H9 (cell line): ENCODE data around the gene PTPN11. TPM values are rescaled to one million over a fixed set of nuclear protein-coding genes. Genes with fewer than 3 reads are reported as not detected.

Experiments used
- DNase-seq: peaks from one replicate; pipeline ENCODE4 v3.0.0-alpha.2; 2017
- H2AFZ ChIP-seq: one replicate; pipeline ENCODE4 v1.6.1; 2013; ENCODE audit warnings: mild to moderate bottlenecking, low read length, control low read depth, moderate library complexity
- H2AK5ac ChIP-seq: 2 replicates; pipeline ENCODE4 v1.6.1; 2013; ENCODE audit warnings: low read length, control low read depth, mixed read lengths; ENCODE audit not compliant: insufficient read length
- H2BK120ac ChIP-seq: one replicate; pipeline ENCODE4 v1.6.1; 2013; ENCODE audit warnings: low read depth, mild to moderate bottlenecking, low read length, control low read depth, inconsistent platforms; ENCODE audit not compliant: poor library complexity, severe bottlenecking
- H2BK12ac ChIP-seq: 2 replicates; pipeline ENCODE4 v1.6.1; 2013; ENCODE audit warnings: low read length, control low read depth, mixed read lengths, low read depth; ENCODE audit not compliant: insufficient read length
- H2BK15ac ChIP-seq: 2 replicates; pipeline ENCODE4 v1.6.1; 2013; ENCODE audit warnings: low read depth, low read length, control low read depth
- H2BK20ac ChIP-seq: one replicate; pipeline ENCODE4 v1.6.1; 2013; ENCODE audit warnings: low read depth, mild to moderate bottlenecking, low read length, control low read depth, inconsistent platforms; ENCODE audit not compliant: poor library complexity, severe bottlenecking
- H2BK5ac ChIP-seq: 2 replicates; pipeline ENCODE4 v1.6.1; 2013; ENCODE audit warnings: low read length, control low read depth, mixed read lengths; ENCODE audit not compliant: insufficient read length
- H3K14ac ChIP-seq: 2 replicates; pipeline ENCODE4 v1.6.1; 2013; ENCODE audit warnings: low read length, control low read depth; ENCODE audit not compliant: insufficient read depth
- H3K18ac ChIP-seq: 2 replicates; pipeline ENCODE4 v1.6.1; 2013; ENCODE audit warnings: low read depth, mild to moderate bottlenecking, mixed read lengths, low read length, control low read depth; ENCODE audit not compliant: insufficient read length
- H3K23ac ChIP-seq: 2 replicates; pipeline ENCODE4 v1.6.1; 2013; ENCODE audit warnings: low read length, control low read depth, mixed read lengths, low read depth; ENCODE audit not compliant: insufficient read length
- H3K23me2 ChIP-seq: 2 replicates; pipeline ENCODE4 v1.6.1; 2013; ENCODE audit warnings: low read depth, mild to moderate bottlenecking, mixed read lengths, low read length, control low read depth; ENCODE audit not compliant: insufficient read length, poor library complexity, severe bottlenecking
- H3K27ac ChIP-seq: 2 replicates; pipeline ENCODE4 v1.5.1; 2013; ENCODE audit warnings: low read length, control low read depth, mixed read lengths, low read depth; ENCODE audit not compliant: insufficient read length
- H3K27me3 ChIP-seq: 2 replicates; pipeline ENCODE4 v1.6.1; 2013; ENCODE audit warnings: low read length, control low read depth, inconsistent platforms; ENCODE audit not compliant: insufficient read depth
- H3K4ac ChIP-seq: 2 replicates; pipeline ENCODE4 v1.6.1; 2013; ENCODE audit warnings: low read depth, mild to moderate bottlenecking, control low read depth, inconsistent platforms, low read length, moderate library complexity
- H3K4me1 ChIP-seq: 2 replicates; pipeline ENCODE4 v1.6.1; 2013; ENCODE audit warnings: low read length, control low read depth, inconsistent platforms; ENCODE audit not compliant: insufficient read depth
- H3K4me2 ChIP-seq: 2 replicates; pipeline ENCODE4 v1.6.1; 2013; ENCODE audit warnings: low read length, control low read depth, mixed read lengths; ENCODE audit not compliant: insufficient read length, insufficient read depth
- H3K56ac ChIP-seq: 2 replicates; pipeline ENCODE4 v1.6.1; 2013; ENCODE audit warnings: low read depth, mild to moderate bottlenecking, mixed read lengths, low read length, control low read depth; ENCODE audit not compliant: insufficient read length
- H3K79me1 ChIP-seq: 2 replicates; pipeline ENCODE4 v1.6.1; 2013; ENCODE audit warnings: low read depth, mild to moderate bottlenecking, moderate library complexity, low read length, control low read depth, inconsistent platforms; ENCODE audit not compliant: insufficient read depth, poor library complexity, severe bottlenecking
- H3K79me2 ChIP-seq: 2 replicates; pipeline ENCODE4 v1.6.1; 2013; ENCODE audit warnings: low read length, control low read depth, inconsistent platforms; ENCODE audit not compliant: insufficient read depth
- H3K9ac ChIP-seq: 2 replicates; pipeline ENCODE4 v1.6.1; 2013; ENCODE audit warnings: low read length, control low read depth, mixed read lengths; ENCODE audit not compliant: insufficient read length; ENCODE audit errors: extremely low read depth
- H3K9me3 ChIP-seq: one replicate; pipeline ENCODE4 v1.6.1; 2013; ENCODE audit warnings: low read depth, low read length, inconsistent platforms; ENCODE audit not compliant: control insufficient read depth
- H3T11ph ChIP-seq: one replicate; pipeline ENCODE4 v1.6.1; 2013; ENCODE audit warnings: mild to moderate bottlenecking, low read length, control low read depth, inconsistent platforms
- H4K20me1 ChIP-seq: one replicate; pipeline ENCODE4 v1.6.1; 2013; ENCODE audit not compliant: control insufficient read depth, insufficient read length, insufficient read depth
- H4K5ac ChIP-seq: 2 replicates; pipeline ENCODE4 v1.6.1; 2013; ENCODE audit warnings: low read depth, mild to moderate bottlenecking, mixed read lengths, low read length, control low read depth; ENCODE audit not compliant: insufficient read length
- H4K8ac ChIP-seq: replicated peaks from 2 replicates; pipeline ENCODE4 v1.6.1; 2013; ENCODE audit warnings: low read length, control low read depth, mixed read lengths, low read depth; ENCODE audit not compliant: insufficient read length
- H4K91ac ChIP-seq: 2 replicates; pipeline ENCODE4 v1.6.1; 2013; ENCODE audit warnings: low read depth, mild to moderate bottlenecking, moderate library complexity, mixed read lengths, low read length, control low read depth; ENCODE audit not compliant: insufficient read length
- H3K27ac Mint-ChIP-seq, 3 experiments: 2 replicates in 2 of 3; 3 replicates in 1 of 3; pipeline ENCODE4 v1.8.0; 2020 to 2021; ENCODE audit warnings: mixed read lengths in 3 of 3, mild to moderate bottlenecking in 1 of 3, moderate library complexity in 1 of 3
- H3K27me3 Mint-ChIP-seq: 2 replicates; pipeline ENCODE4 v1.8.0; 2021; ENCODE audit warnings: low read depth, mild to moderate bottlenecking, moderate library complexity, mixed read lengths
- H3K36me3 Mint-ChIP-seq, 3 experiments: 2 replicates in 2 of 3; 3 replicates in 1 of 3; pipeline ENCODE4 v1.8.0; 2020 to 2021; ENCODE audit warnings: low read depth in 3 of 3, mixed read lengths in 3 of 3; ENCODE audit not compliant: insufficient read depth in 1 of 3
- H3K4me1 Mint-ChIP-seq, 2 experiments: 2 replicates each; pipeline ENCODE4 v1.8.0; 2020; ENCODE audit warnings: mixed read lengths in 2 of 2
- H3K4me3 Mint-ChIP-seq, 2 experiments: 2 replicates in 1 of 2; 3 replicates in 1 of 2; pipeline ENCODE4 v1.8.0; 2020 to 2021; ENCODE audit warnings: mild to moderate bottlenecking in 2 of 2, mixed read lengths in 2 of 2, moderate library complexity in 1 of 2
- H3K9me3 Mint-ChIP-seq, 2 experiments: 2 replicates in 1 of 2; 3 replicates in 1 of 2; pipeline ENCODE4 v1.8.0; 2020; ENCODE audit warnings: mild to moderate bottlenecking in 2 of 2, mixed read lengths in 2 of 2, moderate library complexity in 1 of 2
- WGBS: extraction: QIAGEN DNeasy Blood & Tissue Kit; methylation state at CpG from one replicate; pipeline ENCODE4 v1.1.7; 2013; ENCODE audit warnings: missing lambda C conversion rate, low lambda C conversion rate, mixed read lengths; ENCODE audit not compliant: insufficient read length; ENCODE audit errors: extremely low coverage; 5-methylcytosine and 5-hydroxymethylcytosine counted together
- total RNA-seq: library from RNA; stranded (reverse); gene quantifications from 2 replicates; pipeline ENCODE4 v1.2.1, GENCODE V29; 2021
- TF ChIP-seq, protein P1 (sequence below): fragments of 200-600 bp; sonication (generic); conservative IDR thresholded peaks from 3 replicates; pipeline ENCODE4 v1.8.0; 2021; ENCODE audit warnings: antibody characterized with exemption, mild to moderate bottlenecking

The PTPN11 gene
- total RNA-seq, 1 experiment from 2014 or later, result 112 TPM

DNA sequence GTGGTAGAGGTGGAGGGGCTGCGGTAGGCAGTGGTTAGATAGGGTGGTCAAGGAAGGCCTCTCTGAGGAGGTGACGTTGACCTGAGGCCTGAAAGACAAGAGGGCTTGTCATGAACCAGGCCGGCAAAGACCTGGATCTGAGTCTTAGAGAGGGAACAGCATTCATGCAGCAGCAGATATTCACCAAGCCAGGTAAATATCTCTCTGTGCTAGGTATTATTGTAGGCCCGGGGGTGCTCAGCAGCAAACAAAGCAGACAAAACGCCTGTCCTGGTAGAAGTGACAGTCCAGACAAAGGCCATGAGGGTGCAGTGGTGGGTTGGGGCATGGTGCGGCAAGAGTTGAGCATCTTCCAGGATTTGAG is 117.6 kb downstream of the PTPN11 start:
- Histone ChIP-seq H4K91ac (no peak overlapping the region), H2BK12ac (no peak overlapping the region), H3K9me3 (no peaks in the 10 kb centered on the region), H3K23ac (no peak overlapping the region), H3K27ac (no peak overlapping the region), H3K9ac (no peak overlapping the region), H3K4me1 (peaks cover 2% of the 10 kb centered on the region; the same call in 1 of the 2 replicates), H2AK5ac (no peak overlapping the region), H3K14ac (no peak overlapping the region), H4K5ac (no peak overlapping the region), H3K79me2 (no peaks in the 10 kb centered on the region), H2BK120ac (no peak overlapping the region), H3K27me3 (no peaks in the 10 kb centered on the region), H3K4me2 (no peak overlapping the region), H3K4ac (no peak overlapping the region), H3K56ac (no peak overlapping the region), H3K79me1 (no peaks in the 10 kb centered on the region), H2BK15ac (no peak overlapping the region), H3K23me2 (no peaks in the 10 kb centered on the region), H2AFZ (no peak overlapping the region), H2BK20ac (no peak overlapping the region), H2BK5ac (no peak overlapping the region), H3K18ac (no peak overlapping the region), H4K20me1 (no peaks in the 10 kb centered on the region), H4K8ac (no peak overlapping the region), H3T11ph (no peak overlapping the region)
- Mint-ChIP-seq H3K9me3 (no peaks in the 10 kb centered on the region), H3K4me3 (no peak overlapping the region), H3K27me3 (peaks cover 5% of the 10 kb centered on the region), H3K36me3 (no peaks in the 10 kb centered on the region; a peak in 1 of 7 replicates), H3K4me1 (peaks cover 5 to 11% of the 10 kb centered on the region in 2 experiments), H3K27ac (no peak overlapping the region; a peak in 1 of 7 replicates)
- no CpG with 5 or more reads among the region's 6 CpGs for WGBS
- DNase-seq, result no peak
- TF ChIP-seq, protein P1, sequence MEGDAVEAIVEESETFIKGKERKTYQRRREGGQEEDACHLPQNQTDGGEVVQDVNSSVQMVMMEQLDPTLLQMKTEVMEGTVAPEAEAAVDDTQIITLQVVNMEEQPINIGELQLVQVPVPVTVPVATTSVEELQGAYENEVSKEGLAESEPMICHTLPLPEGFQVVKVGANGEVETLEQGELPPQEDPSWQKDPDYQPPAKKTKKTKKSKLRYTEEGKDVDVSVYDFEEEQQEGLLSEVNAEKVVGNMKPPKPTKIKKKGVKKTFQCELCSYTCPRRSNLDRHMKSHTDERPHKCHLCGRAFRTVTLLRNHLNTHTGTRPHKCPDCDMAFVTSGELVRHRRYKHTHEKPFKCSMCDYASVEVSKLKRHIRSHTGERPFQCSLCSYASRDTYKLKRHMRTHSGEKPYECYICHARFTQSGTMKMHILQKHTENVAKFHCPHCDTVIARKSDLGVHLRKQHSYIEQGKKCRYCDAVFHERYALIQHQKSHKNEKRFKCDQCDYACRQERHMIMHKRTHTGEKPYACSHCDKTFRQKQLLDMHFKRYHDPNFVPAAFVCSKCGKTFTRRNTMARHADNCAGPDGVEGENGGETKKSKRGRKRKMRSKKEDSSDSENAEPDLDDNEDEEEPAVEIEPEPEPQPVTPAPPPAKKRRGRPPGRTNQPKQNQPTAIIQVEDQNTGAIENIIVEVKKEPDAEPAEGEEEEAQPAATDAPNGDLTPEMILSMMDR, result no peak
